ENCODE results near the gene TMEM63C.
"Not testable (repeated sequence)": the region's sequence is repeated elsewhere in the genome, so short reads cannot be mapped to it uniquely, and the experiment has no call there.

The TMEM63C gene

GRCh38 chr14:77278461-77279230, 97.0 kb downstream of the TMEM63C start:
- no peak for TF ChIP-seq CTCF (conservative IDR thresholded peaks at IDR 0.05)
- TF ChIP-seq ZFX (IDR thresholded peaks at IDR 0.05): no peak
- H3K27ac ChIP-seq: no peak overlapping the region

DNA sequence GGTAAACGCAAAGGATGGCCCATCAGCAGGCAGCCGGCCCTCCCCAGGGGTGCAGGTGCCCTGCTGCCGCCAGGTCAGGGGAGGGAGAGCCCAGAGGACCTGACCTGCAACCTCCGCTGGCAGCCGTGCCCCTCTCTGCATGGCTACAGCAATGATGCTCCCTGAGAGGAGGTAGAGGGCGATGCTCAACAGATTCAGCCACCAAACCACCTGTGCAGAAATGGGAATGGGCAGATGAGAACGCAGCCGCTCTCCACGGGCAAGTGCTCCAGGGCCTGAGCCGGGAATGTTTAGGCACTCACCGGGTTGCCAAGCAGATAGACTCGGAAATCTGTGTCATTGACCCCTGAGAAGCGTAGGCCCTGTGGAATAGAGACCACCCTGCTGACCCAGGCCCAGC, 98.1 kb downstream of the TMEM63C start:
- no peak overlapping the region for H3K27ac ChIP-seq
- no peak for TF ChIP-seq ZFX (IDR thresholded peaks at IDR 0.05)
- TF ChIP-seq CTCF (conservative IDR thresholded peaks at IDR 0.05): no peak

DNA sequence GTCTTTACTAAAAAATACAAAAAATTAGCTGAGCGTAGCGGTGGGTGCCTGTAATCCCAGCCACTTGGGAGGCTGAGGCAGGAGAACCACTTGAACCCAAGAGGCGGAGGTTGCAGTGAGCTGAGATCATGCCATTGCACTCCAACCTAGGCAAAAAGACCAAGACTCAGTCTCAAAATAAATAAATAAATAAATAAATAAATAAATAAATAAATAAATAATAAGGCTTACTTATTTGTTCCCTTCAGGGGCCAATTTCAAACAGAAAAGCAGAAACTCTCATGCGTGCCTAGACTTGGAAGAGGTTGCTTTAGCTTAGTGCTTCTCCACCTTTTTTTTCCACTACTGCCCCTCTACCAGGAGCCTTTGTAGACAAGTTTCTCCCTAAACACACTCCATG, 99.3 kb downstream of the TMEM63C start:
- H3K27ac ChIP-seq: not testable (repeated sequence)

GRCh38 chr14:77281852-77282410, 100.3 kb downstream of the TMEM63C start:
- TF ChIP-seq CTCF (conservative IDR thresholded peaks at IDR 0.05) (no peak), ZFX (IDR thresholded peaks at IDR 0.05) (no peak)
- H3K27ac ChIP-seq: no peak overlapping the region

GRCh38 chr14:77284066-77284465, 102.5 kb downstream of the TMEM63C start:
- no peak overlapping the region for H3K27ac ChIP-seq
- no peak for TF ChIP-seq ZFX (IDR thresholded peaks at IDR 0.05)
- no peak for TF ChIP-seq CTCF (conservative IDR thresholded peaks at IDR 0.05)

- no peak for TF ChIP-seq ZFX (IDR thresholded peaks at IDR 0.05)
- no peak for TF ChIP-seq CTCF (conservative IDR thresholded peaks at IDR 0.05)
- H3K27ac ChIP-seq: no peak overlapping the region
Observed at GRCh38 chr14:77284466-77284865, 102.9 kb downstream of the TMEM63C start.

- TF ChIP-seq ZFX (IDR thresholded peaks at IDR 0.05) (no peak), CTCF (conservative IDR thresholded peaks at IDR 0.05) (no peak)
- no peak overlapping the region for H3K27ac ChIP-seq
Observed at GRCh38 chr14:77286576-77286975, 105.0 kb downstream of the TMEM63C start.

- no peak overlapping the region for H3K27ac ChIP-seq
- TF ChIP-seq CTCF (conservative IDR thresholded peaks at IDR 0.05) (no peak; the same call in 1 of the 2 replicates), ZFX (IDR thresholded peaks at IDR 0.05) (no peak)
Observed at GRCh38 chr14:77290705-77291104, 109.1 kb downstream of the TMEM63C start.
